ENCODE measurements around the gene CTNNA3. TPM values are rescaled to one million over a fixed set of nuclear protein-coding genes. Genes with fewer than 3 reads are reported as not detected.

CTNNA3 gene
- total and polyA plus RNA-seq, 12 donors = 2.0 to 213 (median 171) TPM

DNA sequence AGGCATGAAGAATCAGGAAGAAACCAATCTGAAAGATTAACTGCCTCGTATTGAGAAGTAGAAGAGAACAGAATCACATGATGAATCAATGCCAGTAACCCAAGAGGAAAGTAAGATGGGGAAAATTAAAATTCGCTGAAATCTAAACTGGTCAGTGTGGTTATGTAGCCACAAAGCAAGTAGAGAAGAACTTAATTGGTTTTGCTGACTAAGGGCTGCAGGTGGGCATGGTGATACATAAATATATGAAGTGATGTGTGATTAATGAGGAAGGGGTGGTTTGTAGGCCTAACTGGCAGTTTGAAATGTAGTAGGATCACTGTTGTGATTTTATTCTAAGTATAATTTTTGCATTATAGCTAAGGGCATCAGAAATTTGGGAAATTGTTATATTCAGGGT is 853.6 kb downstream of the CTNNA3 start:
- Histone ChIP-seq H3K4me3 (no peak overlapping the region), H3K4me1 (peaks cover 0 to 14% (median 2%) of the 10 kb centered on the region in 9 donors), H3K9me3 (no peaks in the 10 kb centered on the region), H3K27ac (no peak overlapping the region), H3K36me3 (no peaks in the 10 kb centered on the region), H3K27me3 (no peaks in the 10 kb centered on the region)
- 81 to 82% methylated on average over 2 of the region's 2 CpGs for WGBS, 2 donors
- TF ChIP-seq, protein P1, sequence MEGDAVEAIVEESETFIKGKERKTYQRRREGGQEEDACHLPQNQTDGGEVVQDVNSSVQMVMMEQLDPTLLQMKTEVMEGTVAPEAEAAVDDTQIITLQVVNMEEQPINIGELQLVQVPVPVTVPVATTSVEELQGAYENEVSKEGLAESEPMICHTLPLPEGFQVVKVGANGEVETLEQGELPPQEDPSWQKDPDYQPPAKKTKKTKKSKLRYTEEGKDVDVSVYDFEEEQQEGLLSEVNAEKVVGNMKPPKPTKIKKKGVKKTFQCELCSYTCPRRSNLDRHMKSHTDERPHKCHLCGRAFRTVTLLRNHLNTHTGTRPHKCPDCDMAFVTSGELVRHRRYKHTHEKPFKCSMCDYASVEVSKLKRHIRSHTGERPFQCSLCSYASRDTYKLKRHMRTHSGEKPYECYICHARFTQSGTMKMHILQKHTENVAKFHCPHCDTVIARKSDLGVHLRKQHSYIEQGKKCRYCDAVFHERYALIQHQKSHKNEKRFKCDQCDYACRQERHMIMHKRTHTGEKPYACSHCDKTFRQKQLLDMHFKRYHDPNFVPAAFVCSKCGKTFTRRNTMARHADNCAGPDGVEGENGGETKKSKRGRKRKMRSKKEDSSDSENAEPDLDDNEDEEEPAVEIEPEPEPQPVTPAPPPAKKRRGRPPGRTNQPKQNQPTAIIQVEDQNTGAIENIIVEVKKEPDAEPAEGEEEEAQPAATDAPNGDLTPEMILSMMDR (IDR thresholded peaks at IDR 0.05) = no peak
- DNase-seq (no peak), ATAC-seq (no peak)
- intact Hi-C loops (cut with DNase I) = no loop called here

DNA sequence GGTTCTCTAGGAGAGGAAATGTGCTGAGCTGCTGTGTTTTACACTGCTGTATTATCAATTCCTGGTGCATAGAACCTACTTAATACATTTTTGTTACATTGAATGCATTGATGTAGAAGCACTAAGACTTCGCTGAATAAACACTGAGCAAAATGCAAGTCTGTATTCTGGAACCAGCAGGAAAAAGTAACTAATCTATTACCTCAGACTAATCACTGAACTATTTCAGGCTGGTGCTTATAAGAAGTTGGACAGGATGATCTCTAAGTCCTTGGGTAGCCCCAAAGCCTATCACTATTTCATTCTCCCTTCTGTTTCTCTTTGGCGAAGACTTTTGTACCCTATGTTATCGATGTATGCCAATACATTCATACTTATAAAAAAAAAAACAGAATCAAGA is 857.3 kb downstream of the CTNNA3 start:
- H3K36me3 ChIP-seq = no peaks in the 10 kb centered on the region
- 92 to 96% methylated on average over 3 of the region's 3 CpGs for WGBS, 2 donors
- no peak for ATAC-seq
- no peaks in the 10 kb centered on the region for H3K27me3 ChIP-seq
- H3K27ac ChIP-seq = no peak overlapping the region
- no peak for DNase-seq
- no peaks in the 10 kb centered on the region for H3K9me3 ChIP-seq
- TF ChIP-seq, protein P1 (IDR thresholded peaks at IDR 0.05) = no peak
- no peak overlapping the region for H3K4me3 ChIP-seq
- intact Hi-C loops (cut with DNase I) = no loop called here
- H3K4me1 ChIP-seq = peaks cover 0 to 29% (median 10%) of the 10 kb centered on the region in 9 donors

GRCh38 chr10:66837990-66838389 is 858.0 kb downstream of the CTNNA3 start:
- 85 to 87% methylated on average over 1 of the region's 1 CpG for WGBS, 2 donors
- Histone ChIP-seq H3K9me3 (no peaks in the 10 kb centered on the region), H3K36me3 (no peaks in the 10 kb centered on the region), H3K4me1 (peaks cover 0 to 29% (median 10%) of the 10 kb centered on the region in 9 donors), H3K4me3 (no peak overlapping the region), H3K27ac (no peak overlapping the region), H3K27me3 (no peaks in the 10 kb centered on the region)
- ATAC-seq (no peak), DNase-seq (no peak)
- intact Hi-C loops (cut with DNase I) = no loop called here
- TF ChIP-seq, protein P1 (IDR thresholded peaks at IDR 0.05) = no peak

- Histone ChIP-seq H3K27ac (no peak overlapping the region), H3K36me3 (no peaks in the 10 kb centered on the region), H3K4me1 (peaks cover 0 to 29% (median 10%) of the 10 kb centered on the region in 9 donors), H3K9me3 (no peaks in the 10 kb centered on the region), H3K27me3 (no peaks in the 10 kb centered on the region), H3K4me3 (no peak overlapping the region)
- no peak for DNase-seq
- peak in 2 of 8 donors; percentile 37 to 50 for ATAC-seq
- WGBS, 2 donors = 3 to 13% methylated on average over 2 of the region's 2 CpGs
- intact Hi-C loops (cut with DNase I) = no loop called here
- TF ChIP-seq, protein P1 (IDR thresholded peaks at IDR 0.05) = no peak
Measured at GRCh38 chr10:66837335-66837734, 858.7 kb downstream of the CTNNA3 start.
